Cardiac muscle cell (in vitro differentiated cells and primary cell): ENCODE data around the gene RAB7A. TPM values are rescaled to one million over a fixed set of nuclear protein-coding genes. Genes with fewer than 3 reads are reported as not detected.
"Not testable (repeated sequence)": the region's sequence is repeated elsewhere in the genome, so short reads cannot be mapped to it uniquely, and the experiment has no call there.

Experiments used
- DNase-seq, 2 donors: peaks; one replicate each; pipeline versions ENCODE4 v3.0.0 to v3.0.0-alpha.2; 2010 to 2017; ENCODE audit warnings: low read depth in 1 of 2, low spot score in 1 of 2
- H3K27ac ChIP-seq: fragments of 200-600 bp; sonication (generic); 2 replicates; pipeline ENCODE4 v1.5.1; 2016
- H3K27me3 ChIP-seq: fragments of 200-600 bp; sonication (generic); 2 replicates; pipeline ENCODE4 v1.6.0; 2016; ENCODE audit warnings: control low read depth
- H3K36me3 ChIP-seq: fragments of 200-600 bp; sonication (generic); 2 replicates; pipeline ENCODE4 v1.5.1; 2016; ENCODE audit warnings: control low read depth
- H3K4me1 ChIP-seq: fragments of 200-600 bp; sonication (generic); 2 replicates; pipeline ENCODE4 v1.8.1; 2017; ENCODE audit warnings: low read depth, mild to moderate bottlenecking, mixed run types
- H3K4me3 ChIP-seq: fragments of 200-600 bp; sonication (generic); 2 replicates; pipeline ENCODE4 v1.5.1; 2016; ENCODE audit warnings: mild to moderate bottlenecking
- H3K9me3 ChIP-seq: fragments of 200-600 bp; sonication (generic); 2 replicates; pipeline ENCODE4 v1.5.1; 2017; ENCODE audit warnings: low read depth, mild to moderate bottlenecking, control low read depth
- polyA plus RNA-seq: library from polyadenylated mRNA; unstranded; fragments of >200 nt; fragmentation: Nextera tagmentation; extraction: Ambion mirVana; gene quantifications from 2 replicates; pipeline ENCODE4 v1.2.1, GENCODE V29; 2016
- total RNA-seq: library from RNA; depleted of rRNA; stranded (reverse); fragments of >200 nt; gene quantifications from 2 replicates; pipeline ENCODE4 v1.2.3, GENCODE V29; 2016
- TF ChIP-seq, protein P1 (sequence below): IDR thresholded peaks from 2 replicates; pipeline ENCODE4 v1.5.1; 2012; ENCODE audit warnings: low read depth, mild to moderate bottlenecking, low read length

The RAB7A gene
- total and polyA plus RNA-seq, 2 experiments from 2014 or later: 62.3 to 189 TPM

DNA sequence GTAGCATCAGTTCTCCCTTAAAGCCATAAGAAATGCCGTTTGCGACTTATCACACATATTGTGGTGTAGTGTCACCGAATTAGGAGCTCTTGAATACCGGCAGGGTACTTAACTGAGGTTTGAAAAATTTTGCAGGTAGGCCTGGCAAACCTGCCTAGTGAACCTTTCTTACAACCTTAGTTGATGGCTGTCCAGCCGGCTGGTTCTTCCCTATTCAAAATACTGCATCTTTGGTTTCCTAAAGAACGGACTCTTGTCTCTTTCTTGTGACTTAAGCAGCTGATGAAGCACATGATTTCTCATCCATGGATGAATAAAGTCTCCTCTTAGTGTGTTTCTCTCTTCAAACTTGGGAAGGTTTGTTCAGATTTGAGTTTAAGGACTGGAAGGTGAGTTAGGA, 1.5 kb downstream of the RAB7A start:
- H3K9me3 ChIP-seq: no peaks in the 10 kb centered on the region
- TF ChIP-seq, protein P1, sequence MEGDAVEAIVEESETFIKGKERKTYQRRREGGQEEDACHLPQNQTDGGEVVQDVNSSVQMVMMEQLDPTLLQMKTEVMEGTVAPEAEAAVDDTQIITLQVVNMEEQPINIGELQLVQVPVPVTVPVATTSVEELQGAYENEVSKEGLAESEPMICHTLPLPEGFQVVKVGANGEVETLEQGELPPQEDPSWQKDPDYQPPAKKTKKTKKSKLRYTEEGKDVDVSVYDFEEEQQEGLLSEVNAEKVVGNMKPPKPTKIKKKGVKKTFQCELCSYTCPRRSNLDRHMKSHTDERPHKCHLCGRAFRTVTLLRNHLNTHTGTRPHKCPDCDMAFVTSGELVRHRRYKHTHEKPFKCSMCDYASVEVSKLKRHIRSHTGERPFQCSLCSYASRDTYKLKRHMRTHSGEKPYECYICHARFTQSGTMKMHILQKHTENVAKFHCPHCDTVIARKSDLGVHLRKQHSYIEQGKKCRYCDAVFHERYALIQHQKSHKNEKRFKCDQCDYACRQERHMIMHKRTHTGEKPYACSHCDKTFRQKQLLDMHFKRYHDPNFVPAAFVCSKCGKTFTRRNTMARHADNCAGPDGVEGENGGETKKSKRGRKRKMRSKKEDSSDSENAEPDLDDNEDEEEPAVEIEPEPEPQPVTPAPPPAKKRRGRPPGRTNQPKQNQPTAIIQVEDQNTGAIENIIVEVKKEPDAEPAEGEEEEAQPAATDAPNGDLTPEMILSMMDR: no peak
- no peaks in the 10 kb centered on the region for H3K27me3 ChIP-seq
- peak overlapping the region; percentile 99 for H3K27ac ChIP-seq
- peak overlapping the region; percentile 93 for H3K4me3 ChIP-seq
- H3K4me1 ChIP-seq: peaks cover 28% of the 10 kb centered on the region
- H3K36me3 ChIP-seq: no peaks in the 10 kb centered on the region
- no peak for DNase-seq

DNA sequence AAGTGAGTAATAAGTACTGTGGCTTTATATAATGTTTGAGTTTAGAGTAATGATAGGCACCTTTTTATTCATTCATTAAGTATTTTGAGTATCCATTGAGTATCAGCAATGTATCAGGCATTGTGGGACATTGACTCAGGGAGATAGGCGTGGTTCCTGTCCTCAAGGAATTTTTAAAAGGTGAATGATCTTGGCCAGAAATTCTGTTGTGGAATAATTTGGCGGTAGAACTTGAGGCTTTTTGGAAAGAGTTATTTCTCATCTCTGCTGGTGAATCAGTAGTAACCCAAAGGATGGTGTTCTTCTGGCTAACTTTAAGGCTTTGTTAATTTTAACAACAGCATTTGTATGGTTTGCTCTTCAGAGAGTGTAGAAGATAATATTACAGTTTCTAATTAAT, 2.0 kb downstream of the RAB7A start:
- peaks cover 28% of the 10 kb centered on the region for H3K4me1 ChIP-seq
- H3K9me3 ChIP-seq: no peaks in the 10 kb centered on the region
- DNase-seq: no peak
- H3K4me3 ChIP-seq: peak overlapping the region; percentile 93
- no peak overlapping the region for H3K27ac ChIP-seq
- TF ChIP-seq, protein P1: no peak
- H3K36me3 ChIP-seq: no peaks in the 10 kb centered on the region
- H3K27me3 ChIP-seq: no peaks in the 10 kb centered on the region

DNA sequence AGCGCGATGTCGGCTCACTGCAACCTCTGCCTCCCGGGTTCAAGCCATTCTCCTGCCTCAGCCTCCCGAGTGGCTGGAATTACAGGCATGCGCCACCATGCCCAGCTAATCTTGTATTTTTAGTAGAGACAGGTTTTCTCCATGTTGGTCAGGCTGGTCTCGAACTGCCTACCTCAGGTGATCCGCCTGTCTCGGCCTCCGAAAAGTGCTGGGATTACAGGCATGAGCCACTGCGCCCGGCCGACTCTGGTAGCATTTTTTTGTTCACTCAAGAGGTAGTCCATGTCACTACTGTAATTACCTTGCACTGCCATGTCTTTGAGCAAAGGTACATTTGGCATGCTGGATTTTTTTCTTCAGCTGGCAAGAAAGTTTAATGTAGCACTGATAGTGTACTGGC, 2.5 kb downstream of the RAB7A start:
- H3K36me3 ChIP-seq, H3K4me3 ChIP-seq, H3K9me3 ChIP-seq, H3K27me3 ChIP-seq, DNase-seq, H3K27ac ChIP-seq: not testable (repeated sequence)
- H3K4me1 ChIP-seq: peaks cover 28% of the 10 kb centered on the region

DNA sequence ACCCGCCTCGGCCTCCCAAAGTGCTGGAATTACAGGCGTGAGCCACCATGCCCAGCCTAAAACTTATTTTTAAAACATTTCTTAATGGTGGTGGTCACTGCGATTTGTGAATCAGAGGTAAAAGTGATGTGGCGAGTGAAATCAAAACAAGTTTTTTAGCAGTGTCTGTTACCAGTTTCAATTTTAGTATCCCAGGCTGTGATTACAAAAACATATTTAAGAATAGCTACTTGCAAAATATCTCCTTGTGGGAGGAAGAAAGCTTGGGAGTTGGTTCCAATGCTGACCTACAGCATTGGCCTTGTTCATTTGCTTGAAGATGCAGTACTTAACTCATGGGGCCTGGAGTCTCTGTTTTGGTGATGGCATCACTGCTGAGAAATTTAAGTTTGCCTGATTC, 4.5 kb downstream of the RAB7A start:
- Histone ChIP-seq H3K36me3 (no peaks in the 10 kb centered on the region), H3K27ac (no peak overlapping the region), H3K4me1 (peaks cover 33% of the 10 kb centered on the region), H3K4me3 (no peak overlapping the region), H3K9me3 (no peaks in the 10 kb centered on the region), H3K27me3 (no peaks in the 10 kb centered on the region)
- TF ChIP-seq, protein P1: no peak
- DNase-seq: no peak

DNA sequence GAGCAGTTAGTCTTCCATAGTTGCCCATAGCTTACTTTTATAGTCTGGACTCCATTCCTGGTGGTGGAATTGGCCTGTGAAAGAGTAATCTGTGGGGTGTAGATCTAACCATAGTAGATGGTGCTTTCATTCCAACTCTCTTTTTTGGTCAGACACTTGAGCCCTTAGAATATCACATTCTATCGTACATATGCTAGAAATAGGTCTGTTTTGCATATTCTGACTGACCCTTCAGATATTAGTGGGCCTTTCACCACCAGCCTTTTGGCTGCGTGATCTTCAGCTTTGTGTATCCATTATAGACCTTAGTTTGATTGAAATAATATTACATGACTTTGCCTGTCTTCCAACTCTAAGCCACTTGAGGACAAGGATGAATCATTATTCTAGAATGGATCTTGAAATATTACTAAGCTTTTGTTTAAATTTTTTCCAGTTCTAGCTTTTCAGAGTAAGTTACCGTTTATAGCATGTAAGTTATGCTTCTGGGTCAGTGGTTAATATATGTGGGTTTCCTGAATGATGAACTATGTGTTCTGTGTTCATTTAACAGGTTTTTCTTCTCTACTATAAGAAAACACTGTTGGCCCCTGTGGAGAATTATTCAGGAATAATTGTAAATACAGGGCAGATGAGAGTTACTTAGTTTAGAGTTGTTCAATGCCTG, 8.7 kb downstream of the RAB7A start:
- peaks cover 20% of the 10 kb centered on the region for H3K4me1 ChIP-seq
- no peak for DNase-seq
- H3K4me3 ChIP-seq: no peak overlapping the region
- TF ChIP-seq, protein P1: no peak
- no peaks in the 10 kb centered on the region for H3K27me3 ChIP-seq
- no peaks in the 10 kb centered on the region for H3K9me3 ChIP-seq
- H3K36me3 ChIP-seq: peaks cover 4% of the 10 kb centered on the region
- peak overlapping the region; percentile 67 for H3K27ac ChIP-seq

DNA sequence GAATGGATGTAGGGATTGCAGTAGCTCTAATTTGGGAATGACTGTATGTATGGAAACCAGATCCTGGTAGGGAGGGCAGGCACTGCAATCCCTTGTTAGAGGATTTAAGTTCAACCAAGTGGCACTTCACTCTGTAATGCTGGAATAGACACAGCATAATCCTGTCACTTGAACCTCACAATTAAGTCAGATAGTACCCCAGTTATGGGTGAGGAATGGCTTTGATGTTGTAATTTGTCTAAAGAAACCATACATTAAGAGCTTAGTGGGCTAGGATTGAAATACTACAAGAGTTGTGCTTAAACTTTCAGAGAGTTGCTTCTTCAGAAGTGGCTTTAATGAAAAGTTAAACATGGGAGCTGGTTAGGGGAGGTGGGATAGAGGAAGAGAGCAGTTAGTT, 9.3 kb downstream of the RAB7A start:
- H3K36me3 ChIP-seq: peaks cover 4% of the 10 kb centered on the region
- H3K4me3 ChIP-seq: no peak overlapping the region
- TF ChIP-seq, protein P1: no peak
- peaks cover 20% of the 10 kb centered on the region for H3K4me1 ChIP-seq
- H3K27ac ChIP-seq: peak overlapping the region; percentile 67
- no peaks in the 10 kb centered on the region for H3K9me3 ChIP-seq
- peak in 1 of 2 donors; percentile 21 for DNase-seq
- no peaks in the 10 kb centered on the region for H3K27me3 ChIP-seq
